HG03460 (cell line): ENCODE results near the gene ALK.
"Not testable (repeated sequence)": the region's sequence is repeated elsewhere in the genome, so short reads cannot be mapped to it uniquely, and the experiment has no call there.

ENCODE experiments used
- ATAC-seq: cut with Tn5 transposase; IDR thresholded peaks from one replicate; pipeline ENCODE4 v1.9.1; 2021; ENCODE audit not compliant: unreplicated experiment

Gene ALK

DNA sequence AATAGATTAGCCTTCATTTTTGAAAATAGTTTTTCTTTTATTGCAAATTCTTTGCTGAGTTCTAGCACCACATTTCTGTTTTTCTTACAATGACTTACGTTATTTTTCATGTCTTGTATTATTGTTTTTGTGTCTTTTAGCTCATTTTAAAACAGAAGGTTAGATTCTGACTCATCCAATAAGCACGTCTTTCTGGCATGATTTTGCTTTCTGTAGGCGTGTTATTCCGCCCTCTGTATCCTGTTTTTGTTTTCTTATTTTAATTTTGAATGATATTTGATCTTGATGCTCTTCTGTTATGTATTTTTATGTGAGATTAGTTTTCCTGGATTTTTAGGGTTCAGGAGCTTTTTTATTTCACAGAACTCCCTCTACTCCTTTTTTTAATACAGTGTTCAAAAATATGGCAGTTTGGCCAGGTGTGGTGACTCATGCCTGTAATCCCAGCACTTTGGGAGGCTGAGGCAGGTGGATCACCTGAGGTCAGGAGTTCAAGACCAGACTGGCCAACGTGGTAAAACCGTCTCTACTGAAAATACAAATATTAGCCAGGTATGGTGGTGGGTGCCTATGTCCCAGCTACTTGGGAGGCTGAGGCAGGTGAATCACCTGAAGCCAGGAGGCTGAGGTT, 661.1 kb downstream of the ALK start:
- no peak for ATAC-seq

DNA sequence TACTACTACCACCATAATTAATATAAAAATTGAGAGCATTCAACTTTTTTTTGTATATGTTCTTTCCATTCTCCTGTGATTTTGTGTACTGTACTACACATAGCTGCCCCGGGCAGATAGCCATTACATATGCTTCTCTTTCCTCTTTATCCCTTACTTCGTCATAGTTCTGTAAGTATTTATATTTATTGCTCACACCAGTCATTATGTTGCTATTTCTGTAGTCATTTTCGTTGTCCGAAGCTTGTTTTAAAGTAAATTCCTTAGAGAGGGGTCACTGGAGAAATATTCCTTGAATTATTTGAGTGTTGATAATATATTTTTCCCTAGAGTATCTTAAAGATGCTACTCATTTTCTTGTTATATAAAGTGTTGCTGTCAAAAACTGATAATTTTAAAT, 662.2 kb downstream of the ALK start:
- ATAC-seq, result no peak

DNA sequence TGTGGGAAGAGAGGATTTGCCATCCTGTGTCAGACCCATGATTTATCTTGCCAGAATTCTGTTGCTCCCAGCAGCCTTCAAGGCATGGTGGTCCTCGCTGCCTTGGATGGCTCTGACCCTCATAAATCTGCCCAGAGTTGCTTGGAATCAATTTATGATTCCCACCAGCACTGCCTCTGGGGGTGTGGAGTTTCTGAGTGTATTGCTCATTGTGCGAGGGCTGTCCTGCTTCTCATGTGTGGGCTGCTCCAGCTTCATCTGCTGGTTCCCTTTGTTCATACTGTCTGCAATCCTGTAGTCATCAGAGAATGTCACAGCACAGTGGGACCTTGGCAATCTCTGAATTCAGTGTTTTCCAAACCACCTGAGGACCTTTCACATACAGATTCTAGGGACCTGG, 666.4 kb downstream of the ALK start:
- no peak for ATAC-seq

- not testable (repeated sequence) for ATAC-seq
These were observed 667.7 kb downstream of the ALK start for GRCh38 chr2:29253495-29254275.

DNA sequence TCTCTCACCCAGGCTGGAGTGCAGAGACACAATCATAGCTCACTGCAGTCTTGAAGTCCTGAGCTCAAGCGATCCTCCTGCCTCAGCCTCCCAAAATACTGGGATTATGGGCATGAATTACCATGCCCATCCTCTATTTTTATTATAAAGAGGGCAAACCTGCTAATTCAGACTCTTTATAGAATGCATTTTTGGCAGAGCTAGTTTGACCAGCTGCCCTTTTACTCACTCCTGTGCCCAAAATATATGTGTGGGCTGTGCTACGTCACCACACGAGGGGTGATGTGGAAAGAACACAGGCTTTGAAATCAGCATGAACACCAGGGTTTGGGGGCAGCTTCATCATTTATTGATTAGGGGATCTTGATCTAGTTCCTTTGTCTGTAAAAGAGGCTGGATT, 668.4 kb downstream of the ALK start:
- no peak for ATAC-seq

GRCh38 chr2:29251406-29251805, 670.0 kb downstream of the ALK start:
- no peak for ATAC-seq

DNA sequence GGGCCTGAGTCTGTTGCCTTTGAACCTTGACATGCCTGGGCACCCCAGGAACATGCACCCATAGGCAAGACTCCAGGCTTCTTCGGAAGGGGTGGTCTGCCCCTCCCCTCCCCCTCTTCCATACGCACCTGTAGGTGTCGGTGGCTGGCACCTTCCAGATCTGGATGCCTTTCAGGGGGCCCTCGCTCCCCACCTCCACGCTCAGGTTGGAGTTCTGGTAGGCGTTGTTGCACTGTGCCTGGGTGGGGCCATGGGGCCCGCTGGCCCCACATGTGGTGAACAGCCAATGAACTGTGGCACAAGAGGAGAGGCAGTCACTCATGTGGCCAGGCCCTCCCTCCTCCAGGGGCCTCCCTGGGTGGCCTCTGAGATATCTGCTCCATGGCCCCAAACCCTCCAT, 670.4 kb downstream of the ALK start:
- ATAC-seq, result no peak

GRCh38 chr2:29249666-29250253, 671.6 kb downstream of the ALK start:
- no peak for ATAC-seq

DNA sequence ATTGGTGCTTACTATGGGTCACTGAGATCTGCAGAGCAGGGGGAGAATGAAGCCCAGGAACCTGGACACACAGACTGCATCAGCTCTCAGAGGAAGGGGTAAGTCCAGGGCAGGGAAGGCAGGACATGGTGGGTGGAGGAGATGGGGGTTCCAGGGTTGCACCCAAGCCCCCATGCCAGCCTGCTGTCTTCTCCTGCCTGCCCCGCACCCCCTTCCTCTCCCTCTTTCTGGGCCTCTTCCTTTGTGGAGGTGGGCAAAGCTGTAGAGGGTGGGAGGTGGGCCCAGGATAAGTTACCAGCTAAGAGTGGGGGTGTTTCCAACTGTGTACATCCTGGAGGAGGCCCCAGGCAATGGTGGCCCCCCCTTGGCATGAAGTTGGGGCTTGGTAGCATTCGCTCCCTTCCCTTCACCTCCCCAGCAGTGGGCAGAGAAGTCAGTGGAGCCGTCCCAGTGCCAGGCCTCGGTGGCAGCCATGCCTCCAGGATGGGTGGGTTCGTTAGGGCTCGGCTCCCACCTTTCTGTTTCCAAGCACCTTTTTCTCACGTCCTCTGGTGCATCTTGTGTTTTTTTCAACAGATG, 674.0 kb downstream of the ALK start:
- no peak for ATAC-seq

DNA sequence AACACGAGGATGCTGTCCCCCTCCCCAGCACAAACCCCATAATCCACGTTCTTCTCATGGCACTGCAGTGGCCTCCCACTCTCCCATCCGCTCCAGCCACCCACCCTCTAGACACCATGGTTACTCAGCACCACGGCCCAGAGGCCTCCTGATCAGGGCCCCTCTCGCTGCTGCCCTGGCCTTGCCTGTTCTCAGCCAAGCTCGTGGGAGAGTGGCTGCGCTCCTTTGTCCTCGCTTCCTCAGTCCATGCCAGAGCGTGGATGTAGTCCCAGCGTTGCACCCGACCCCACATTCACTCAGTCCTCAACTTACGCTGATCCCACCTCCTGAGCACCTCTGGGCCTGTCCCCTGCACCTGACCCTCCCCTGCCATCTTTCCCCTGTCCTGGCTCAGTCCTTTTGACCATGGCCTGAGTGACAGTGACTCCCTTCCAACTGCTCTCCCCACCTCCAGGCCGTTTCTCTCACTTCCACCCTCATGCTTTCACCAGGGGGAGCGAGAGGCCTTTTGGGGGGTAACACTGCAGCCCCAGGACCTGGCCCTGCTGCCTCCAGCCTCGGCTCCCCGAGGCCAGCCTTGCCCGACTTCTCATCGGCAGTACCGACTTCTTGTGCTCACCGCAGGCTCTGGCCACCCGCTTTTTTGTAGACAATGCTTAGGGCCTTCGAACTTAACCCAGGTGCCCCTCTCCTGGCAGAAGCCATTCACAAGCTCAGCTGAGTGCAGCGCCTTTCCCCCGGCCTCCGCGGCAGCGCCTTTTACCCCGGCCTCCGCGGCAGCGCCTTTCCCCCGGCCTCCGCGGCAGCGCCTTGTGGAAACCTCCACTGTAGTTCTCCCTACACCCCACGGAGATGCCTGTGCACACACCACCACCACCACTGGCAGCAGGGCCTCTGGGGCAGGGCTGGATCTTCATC, 674.7 kb downstream of the ALK start:
- ATAC-seq, result no peak

DNA sequence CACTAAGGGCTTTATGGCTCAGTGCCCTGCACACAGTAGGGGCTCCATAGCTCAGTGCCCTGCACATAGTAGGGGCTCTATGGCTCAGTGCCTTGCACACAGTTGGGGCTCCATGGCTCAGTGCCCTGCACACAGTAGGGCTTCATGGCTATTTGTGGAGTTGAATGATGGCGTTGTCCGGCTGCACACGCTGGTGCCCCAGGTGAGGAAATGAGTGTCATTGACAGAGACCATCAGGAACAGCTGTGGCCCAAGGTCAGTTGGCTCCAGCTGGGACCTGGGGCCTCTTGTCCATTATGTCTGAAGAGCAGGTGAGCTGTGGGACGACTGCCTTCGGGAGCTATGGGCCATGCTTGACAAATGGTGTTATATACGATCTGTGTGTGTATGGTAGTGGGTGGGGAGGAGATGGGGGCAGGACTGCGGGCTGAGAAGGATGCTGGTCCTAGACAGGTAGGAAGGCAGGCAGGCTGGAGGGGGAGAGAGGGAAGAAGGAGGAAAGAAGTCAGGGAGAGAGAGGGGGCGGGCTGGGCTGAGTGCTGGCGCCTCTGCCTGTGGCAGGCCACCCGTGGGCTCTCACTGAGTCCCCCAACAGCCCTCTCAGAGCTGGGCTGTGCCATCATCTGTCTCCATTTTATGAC, 675.5 kb downstream of the ALK start:
- ATAC-seq, result no peak

DNA sequence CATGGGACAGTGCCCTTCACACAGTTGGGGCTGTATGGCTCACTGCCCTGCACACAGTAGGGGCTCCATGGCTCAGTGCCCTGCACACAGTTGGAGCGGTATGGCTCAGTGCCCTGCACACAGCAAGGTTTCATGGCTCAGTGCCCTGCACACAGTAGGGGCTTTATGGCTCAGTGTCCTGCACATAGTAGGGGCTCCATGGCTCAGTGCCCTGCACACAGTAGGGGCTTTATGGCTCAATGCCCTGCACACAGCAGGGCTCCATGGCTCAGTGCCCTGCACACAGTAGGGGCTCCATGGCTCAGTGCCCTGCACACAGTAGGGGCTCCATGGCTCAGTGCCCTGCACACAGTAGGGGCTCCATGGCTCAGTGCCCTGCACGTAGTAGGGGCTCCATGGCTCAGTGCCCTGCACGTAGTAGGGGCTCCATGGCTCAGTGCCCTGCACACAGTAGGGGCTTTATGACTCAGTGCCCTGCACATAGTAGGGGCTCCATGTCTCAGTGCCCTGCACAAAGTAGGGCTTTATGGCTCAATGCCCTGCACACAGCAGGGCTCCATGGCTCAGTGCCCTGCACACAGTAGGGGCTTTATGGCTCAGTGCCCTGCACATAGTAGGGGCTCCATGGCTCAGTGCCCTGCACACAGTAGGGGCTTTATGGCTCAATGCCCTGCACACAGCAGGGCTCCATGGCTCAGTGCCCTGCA, 676.2 kb downstream of the ALK start:
- not testable (repeated sequence) for ATAC-seq

DNA sequence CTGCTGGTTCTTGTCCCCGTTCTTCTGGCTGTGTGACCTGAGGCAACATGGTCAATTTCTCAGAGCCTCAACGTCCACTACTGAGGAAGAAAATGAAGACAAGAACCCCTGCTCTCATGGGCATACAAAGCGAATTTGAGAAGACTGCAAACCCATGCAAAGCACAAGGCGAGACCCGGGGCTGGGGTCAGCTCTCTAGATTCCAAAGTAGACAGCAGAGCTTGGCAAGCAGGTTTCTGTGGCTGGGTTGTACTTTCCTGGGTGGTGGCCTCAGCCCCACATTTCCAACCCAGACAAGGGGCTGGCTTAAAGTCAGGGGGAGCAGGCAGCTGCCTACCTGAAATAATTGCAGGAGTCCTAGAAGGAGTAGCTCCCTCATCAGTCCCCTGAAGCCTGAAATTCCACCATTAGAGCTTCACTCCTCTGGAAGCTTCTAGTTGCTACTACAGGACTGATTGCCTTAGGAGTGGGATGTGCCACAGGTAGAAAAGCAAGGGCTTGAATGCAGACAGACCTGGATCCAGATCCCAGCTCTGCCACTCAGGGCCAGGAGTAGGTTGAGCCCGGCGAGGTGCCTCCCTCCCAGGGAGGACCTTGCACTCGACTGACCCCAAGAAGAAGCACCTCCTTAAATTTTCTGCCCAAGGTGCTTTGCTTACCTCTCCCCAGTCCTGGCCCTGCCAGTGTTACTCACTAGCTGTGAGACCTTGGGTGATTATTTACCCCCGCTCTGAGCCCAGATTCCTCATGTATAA, 678.6 kb downstream of the ALK start:
- no peak for ATAC-seq

DNA sequence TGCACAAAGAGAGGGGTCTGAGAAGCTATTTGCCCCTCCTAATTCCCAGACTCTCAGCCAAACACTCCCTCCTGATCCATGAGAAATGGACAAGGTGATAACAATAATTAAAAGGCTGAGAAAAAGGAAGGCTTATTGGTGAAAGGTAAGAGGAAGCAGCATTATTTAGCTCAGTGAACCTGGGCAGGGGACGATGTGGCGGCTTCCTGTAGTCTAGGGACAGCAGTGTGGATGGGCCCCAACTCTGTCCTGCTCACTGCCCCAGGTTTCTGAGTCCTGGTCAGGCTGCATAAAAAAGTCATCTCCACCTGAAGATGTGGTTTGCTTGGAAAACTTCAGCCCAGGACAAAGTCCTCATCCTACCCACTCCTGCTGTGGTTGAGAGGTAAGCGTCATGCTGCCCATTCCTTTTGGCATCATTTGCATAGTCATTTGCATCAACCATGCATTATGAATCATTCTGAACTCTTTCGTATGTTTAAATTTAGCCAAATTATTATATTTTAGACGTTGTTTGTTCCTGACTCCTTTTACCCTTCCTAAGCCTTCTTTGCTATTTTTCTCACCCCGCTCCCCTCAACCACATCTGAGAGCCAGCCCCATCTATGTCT, 679.3 kb downstream of the ALK start:
- ATAC-seq, result no peak

DNA sequence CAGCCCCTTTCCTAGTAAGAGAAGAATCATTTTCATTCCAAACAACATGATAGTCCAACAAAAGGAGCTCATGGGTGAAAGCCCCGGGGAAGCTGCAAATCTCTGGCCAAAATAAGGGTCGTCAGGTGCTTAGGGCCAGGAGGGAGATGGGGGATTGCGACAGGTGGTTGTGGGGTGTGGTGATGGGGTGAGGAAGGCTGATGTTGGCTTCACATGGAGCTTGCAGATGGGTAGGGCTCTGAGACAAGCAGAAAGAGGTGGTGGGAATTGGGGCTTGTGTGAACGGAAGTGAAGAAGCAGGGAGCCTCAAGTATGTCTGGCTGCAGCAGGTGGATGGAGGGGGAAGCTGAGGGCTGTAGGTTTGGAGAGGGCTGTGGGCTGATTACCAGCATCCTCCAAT, 680.0 kb downstream of the ALK start:
- ATAC-seq, result no peak

- ATAC-seq, result no peak
These were observed 680.8 kb downstream of the ALK start for GRCh38 chr2:29240601-29241000.

DNA sequence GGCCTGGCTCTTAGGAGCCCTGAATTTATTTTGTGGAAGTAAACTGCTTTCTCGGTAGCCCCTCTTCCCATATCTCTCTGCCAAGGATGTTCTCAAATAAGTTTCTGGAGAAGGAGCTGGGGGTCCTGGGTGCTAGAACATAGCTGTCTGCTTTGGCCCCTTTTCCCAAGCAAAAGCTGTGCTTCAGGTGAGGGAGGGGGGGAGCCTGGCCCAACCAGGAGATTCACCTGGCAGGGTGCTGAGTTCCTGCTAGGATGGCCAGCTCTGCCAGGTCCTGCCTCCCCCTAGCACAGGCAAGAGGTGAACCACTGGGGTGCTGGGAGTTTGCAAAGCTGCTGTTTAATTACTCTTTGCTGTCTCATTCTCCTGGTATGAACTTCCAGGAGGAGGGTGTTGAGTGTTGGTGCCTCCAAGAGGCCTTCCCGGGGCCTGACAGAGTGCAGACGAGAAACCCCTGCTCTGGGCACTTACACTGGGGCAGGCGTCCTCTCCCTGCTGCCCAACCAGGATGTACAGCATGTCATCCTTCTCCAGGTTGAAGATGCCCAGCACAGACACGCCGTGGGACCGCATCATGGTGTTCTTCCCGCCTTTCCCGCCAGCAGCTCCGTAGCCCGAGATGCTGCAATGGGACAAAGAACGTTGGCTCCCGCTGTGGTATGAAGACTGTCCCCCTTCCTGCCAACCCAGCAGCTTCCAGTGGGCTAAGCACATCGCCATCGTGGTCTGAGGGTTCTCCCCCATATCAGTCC, 682.0 kb downstream of the ALK start:
- ATAC-seq, result no peak

DNA sequence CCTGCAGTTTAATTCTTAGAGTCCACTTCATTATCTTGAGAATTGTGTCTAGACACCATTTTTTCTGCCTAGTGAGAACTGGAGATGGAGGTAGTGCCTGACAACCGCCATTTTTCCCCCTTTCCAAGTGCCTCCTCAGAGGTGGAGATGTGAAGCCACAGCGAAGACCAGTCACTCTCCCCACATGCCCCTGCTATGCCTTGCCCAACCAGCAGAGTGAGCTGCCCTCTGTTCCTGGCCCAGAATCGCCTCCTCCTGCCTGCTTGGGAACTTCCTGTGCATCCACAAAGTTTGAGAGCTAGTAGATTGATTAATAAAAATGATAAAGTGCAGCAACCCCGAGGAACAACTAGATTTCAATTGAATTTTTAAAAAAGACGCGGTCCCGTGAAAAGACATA, 682.9 kb downstream of the ALK start:
- ATAC-seq, result no peak
